Aorta (tissue), 5 donors: ENCODE data around the gene CFAP45. TPM values are rescaled to one million over a fixed set of nuclear protein-coding genes. Genes with fewer than 3 reads are reported as not detected.

Source experiments
- ATAC-seq: fragments of 200-7000 bp; cut with Tn5 transposase; one replicate; pipeline ENCODE4 v1.9.1; 2022; ENCODE audit warnings: moderate library complexity; ENCODE audit not compliant: low FRiP score
- DNase-seq, 2 donors: peaks; one replicate each; pipeline ENCODE4 v3.0.0-alpha.2; 2020
- H3K27ac ChIP-seq, 2 donors: one replicate each; pipeline ENCODE4 v1.5.1; 2013; ENCODE audit warnings: low read length in 2 of 2, mild to moderate bottlenecking in 2 of 2, moderate library complexity in 2 of 2, control low read depth in 1 of 2, inconsistent platforms in 1 of 2, low read depth in 1 of 2
- H3K27me3 ChIP-seq, 2 donors: one replicate each; pipeline ENCODE4 v1.6.1; 2013; ENCODE audit warnings: control low read depth in 1 of 2, low read length in 1 of 2, mild to moderate bottlenecking in 1 of 2, moderate library complexity in 1 of 2; ENCODE audit not compliant: insufficient read depth in 2 of 2, control insufficient read depth in 1 of 2
- H3K36me3 ChIP-seq, 2 donors: one replicate each; pipeline ENCODE4 v1.6.1; 2013; ENCODE audit warnings: control low read depth in 1 of 2, low read length in 1 of 2, mild to moderate bottlenecking in 1 of 2; ENCODE audit not compliant: insufficient read depth in 2 of 2, control insufficient read depth in 1 of 2
- H3K4me1 ChIP-seq, 2 donors: one replicate each; pipeline ENCODE4 v1.6.1; 2013; ENCODE audit warnings: low read length in 2 of 2, control low read depth in 1 of 2, mild to moderate bottlenecking in 1 of 2, moderate library complexity in 1 of 2; ENCODE audit not compliant: insufficient read depth in 2 of 2, control insufficient read depth in 1 of 2
- H3K4me3 ChIP-seq, 2 donors: one replicate each; pipeline ENCODE4 v1.5.1; 2013; ENCODE audit warnings: low read length in 2 of 2, control low read depth in 1 of 2, mild to moderate bottlenecking in 1 of 2
- H3K9me3 ChIP-seq: one replicate; pipeline ENCODE4 v1.6.1; 2013; ENCODE audit warnings: mild to moderate bottlenecking, low read length; ENCODE audit not compliant: control insufficient read depth
- WGBS, 2 donors: extraction: QIAGEN DNeasy Blood & Tissue Kit; methylation state at CpG; one replicate each; pipeline ENCODE4 v1.1.7; 2013; 5-methylcytosine and 5-hydroxymethylcytosine counted together
- intact Hi-C, 2 donors: fragments of 100-400 bp; cut with DNase I; formaldehyde crosslinking; loops; one replicate each; pipeline versions ENCODE4 v1.14.2 to v1.15.0; 2022
- polyA plus RNA-seq, 2 donors: library from polyadenylated mRNA; stranded (reverse); fragments of 200-250 nt; gene quantifications; one replicate each; pipeline ENCODE4 v1.2.3, GENCODE V29; 2013
- total RNA-seq, 2 donors: library from RNA; stranded (reverse); fragmentation: NEBNext Ultra II Directional; extraction: Animal tissue kit (Norgen Biotek cat#: 25700); gene quantifications; one replicate each; pipeline ENCODE4 v1.2.1, GENCODE V29; 2021
- donor health status: healthy with polysubstance abuse.
- donor health status: Bipolar disorder and iron deficiency.
- donor health status: DM: no; HTN: no; CAD: no.
- donor health status: DM: no; HTN: no; CAD: no.
- donor health status: DM: yes; HTN: yes; CAD: no.

Gene CFAP45
- total and polyA plus RNA-seq, 4 donors: 2.5 to 2.7 (median 2.7) TPM; not detected in 1

DNA sequence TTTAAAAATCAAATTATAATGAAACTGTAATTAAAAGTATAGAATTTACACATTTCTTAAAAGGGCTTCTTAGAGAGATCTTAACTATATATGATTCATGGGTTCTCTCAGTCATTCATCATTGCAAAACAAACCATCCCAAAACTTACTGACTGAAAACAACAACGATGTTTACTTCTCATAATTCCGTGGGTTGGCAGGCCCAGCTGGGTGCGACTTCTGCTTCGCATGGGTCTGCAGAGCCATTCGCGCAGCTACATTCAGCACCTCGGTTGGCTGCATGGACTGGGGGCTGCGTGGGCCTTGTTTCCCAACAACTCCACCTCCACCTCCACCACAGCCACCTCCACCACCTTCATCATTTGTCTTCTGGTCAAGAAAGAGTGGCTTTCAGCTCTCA is 69.2 kb downstream of the CFAP45 start:
- no peak overlapping the region for H3K4me3 ChIP-seq
- 88 to 95% methylated on average over 8 of the region's 8 CpGs for WGBS, 2 donors
- intact Hi-C loops: no loop called here
- peaks cover 0 to 1% of the 10 kb centered on the region in 2 donors for H3K36me3 ChIP-seq
- H3K27me3 ChIP-seq: no peaks in the 10 kb centered on the region
- no peaks in the 10 kb centered on the region for H3K4me1 ChIP-seq
- ATAC-seq: no peak
- no peaks in the 10 kb centered on the region for H3K9me3 ChIP-seq
- DNase-seq: no peak
- H3K27ac ChIP-seq: no peak overlapping the region

DNA sequence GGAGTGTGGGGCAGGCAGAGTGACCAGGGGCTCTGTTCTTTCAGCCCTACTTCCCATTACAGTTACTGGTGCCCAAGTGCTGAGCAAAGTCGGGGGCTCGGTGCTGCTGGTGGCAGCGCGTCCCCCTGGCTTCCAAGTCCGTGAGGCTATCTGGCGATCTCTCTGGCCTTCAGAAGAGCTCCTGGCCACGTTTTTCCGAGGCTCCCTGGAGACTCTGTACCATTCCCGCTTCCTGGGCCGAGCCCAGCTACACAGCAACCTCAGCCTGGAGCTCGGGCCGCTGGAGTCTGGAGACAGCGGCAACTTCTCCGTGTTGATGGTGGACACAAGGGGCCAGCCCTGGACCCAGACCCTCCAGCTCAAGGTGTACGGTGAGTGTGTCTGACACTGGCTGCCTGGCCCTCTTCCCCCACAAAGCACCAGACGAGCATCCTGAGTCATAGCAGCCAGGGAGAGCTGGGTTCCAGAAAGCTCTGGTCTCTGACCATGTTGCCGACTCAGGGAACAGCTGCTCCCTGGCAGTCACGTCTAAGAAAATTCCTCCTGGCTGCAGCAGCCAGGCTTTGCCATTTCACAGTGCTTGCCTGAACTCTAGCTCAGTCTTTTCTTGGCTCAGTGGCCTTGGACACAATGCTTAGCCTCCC is 70.0 kb downstream of the CFAP45 start:
- 48 to 65% methylated on average over 18 of the region's 18 CpGs for WGBS, 2 donors
- H3K4me1 ChIP-seq: no peaks in the 10 kb centered on the region
- H3K9me3 ChIP-seq: no peaks in the 10 kb centered on the region
- H3K36me3 ChIP-seq: peaks cover 0 to 1% of the 10 kb centered on the region in 2 donors
- intact Hi-C loops: no loop called here
- no peaks in the 10 kb centered on the region for H3K27me3 ChIP-seq
- DNase-seq (no peak), ATAC-seq (peak; percentile 23)
- H3K27ac ChIP-seq: no peak overlapping the region
- H3K4me3 ChIP-seq: no peak overlapping the region

- intact Hi-C loops: no loop called here
- Histone ChIP-seq H3K27me3 (no peaks in the 10 kb centered on the region), H3K27ac (no peak overlapping the region), H3K36me3 (peaks cover 0 to 1% of the 10 kb centered on the region in 2 donors), H3K4me1 (no peaks in the 10 kb centered on the region), H3K9me3 (no peaks in the 10 kb centered on the region), H3K4me3 (no peak overlapping the region)
- DNase-seq (peak in 1 of 2 donors; percentile 81), ATAC-seq (peak; percentile 36)
- WGBS, 2 donors: 53 to 60% methylated on average over 3 of the region's 3 CpGs
Observed at GRCh38 chr1:159829273-159829634, 70.7 kb downstream of the CFAP45 start.

GRCh38 chr1:159828581-159829272 is 71.2 kb downstream of the CFAP45 start:
- H3K9me3 ChIP-seq: no peaks in the 10 kb centered on the region
- ATAC-seq: no peak
- no peak for DNase-seq
- WGBS, 2 donors: 90 to 94% methylated on average over 11 of the region's 11 CpGs
- H3K4me1 ChIP-seq: no peaks in the 10 kb centered on the region
- intact Hi-C loops: no loop called here
- no peak overlapping the region for H3K27ac ChIP-seq
- H3K4me3 ChIP-seq: no peak overlapping the region
- H3K36me3 ChIP-seq: no peaks in the 10 kb centered on the region
- no peaks in the 10 kb centered on the region for H3K27me3 ChIP-seq

GRCh38 chr1:159828176-159828575 is 71.8 kb downstream of the CFAP45 start:
- WGBS, 2 donors: 95 to 100% methylated on average over 3 of the region's 3 CpGs
- H3K4me1 ChIP-seq: no peaks in the 10 kb centered on the region
- intact Hi-C loops: no loop called here
- DNase-seq (no peak), ATAC-seq (no peak)
- no peaks in the 10 kb centered on the region for H3K36me3 ChIP-seq
- no peak overlapping the region for H3K4me3 ChIP-seq
- no peaks in the 10 kb centered on the region for H3K27me3 ChIP-seq
- H3K27ac ChIP-seq: no peak overlapping the region
- no peaks in the 10 kb centered on the region for H3K9me3 ChIP-seq

GRCh38 chr1:159827549-159827948 is 72.4 kb downstream of the CFAP45 start:
- H3K27ac ChIP-seq: no peak overlapping the region
- no peaks in the 10 kb centered on the region for H3K9me3 ChIP-seq
- DNase-seq (no peak), ATAC-seq (no peak)
- H3K36me3 ChIP-seq: no peaks in the 10 kb centered on the region
- H3K4me3 ChIP-seq: no peak overlapping the region
- no peaks in the 10 kb centered on the region for H3K27me3 ChIP-seq
- 94 to 100% methylated on average over 3 of the region's 3 CpGs for WGBS, 2 donors
- intact Hi-C loops: no loop called here
- H3K4me1 ChIP-seq: no peaks in the 10 kb centered on the region

DNA sequence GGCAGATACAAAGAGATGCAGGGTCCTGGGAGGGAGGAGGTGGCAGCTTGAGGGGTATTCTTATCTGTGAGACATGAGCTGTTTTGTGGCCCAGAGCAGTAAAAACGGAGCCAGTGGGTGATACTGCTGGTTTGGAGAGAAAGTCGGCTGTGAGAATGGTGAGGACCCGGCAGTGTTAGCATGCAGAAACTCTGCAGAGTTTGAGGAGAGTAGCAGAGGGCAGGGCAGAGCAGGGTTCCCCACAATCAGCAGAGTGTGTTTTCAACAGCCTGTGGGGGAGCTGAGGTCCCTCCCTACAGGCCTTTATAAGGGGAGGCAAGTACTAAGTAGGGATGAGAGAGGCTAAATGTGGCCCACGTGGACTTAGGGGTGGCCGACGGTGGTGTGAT is 72.9 kb downstream of the CFAP45 start:
- DNase-seq (no peak), ATAC-seq (no peak)
- H3K4me1 ChIP-seq: no peaks in the 10 kb centered on the region
- WGBS, 2 donors: 86 to 87% methylated on average over 6 of the region's 6 CpGs
- no peaks in the 10 kb centered on the region for H3K27me3 ChIP-seq
- H3K27ac ChIP-seq: no peak overlapping the region
- no peak overlapping the region for H3K4me3 ChIP-seq
- no peaks in the 10 kb centered on the region for H3K36me3 ChIP-seq
- no peaks in the 10 kb centered on the region for H3K9me3 ChIP-seq
- intact Hi-C loops: no loop called here

DNA sequence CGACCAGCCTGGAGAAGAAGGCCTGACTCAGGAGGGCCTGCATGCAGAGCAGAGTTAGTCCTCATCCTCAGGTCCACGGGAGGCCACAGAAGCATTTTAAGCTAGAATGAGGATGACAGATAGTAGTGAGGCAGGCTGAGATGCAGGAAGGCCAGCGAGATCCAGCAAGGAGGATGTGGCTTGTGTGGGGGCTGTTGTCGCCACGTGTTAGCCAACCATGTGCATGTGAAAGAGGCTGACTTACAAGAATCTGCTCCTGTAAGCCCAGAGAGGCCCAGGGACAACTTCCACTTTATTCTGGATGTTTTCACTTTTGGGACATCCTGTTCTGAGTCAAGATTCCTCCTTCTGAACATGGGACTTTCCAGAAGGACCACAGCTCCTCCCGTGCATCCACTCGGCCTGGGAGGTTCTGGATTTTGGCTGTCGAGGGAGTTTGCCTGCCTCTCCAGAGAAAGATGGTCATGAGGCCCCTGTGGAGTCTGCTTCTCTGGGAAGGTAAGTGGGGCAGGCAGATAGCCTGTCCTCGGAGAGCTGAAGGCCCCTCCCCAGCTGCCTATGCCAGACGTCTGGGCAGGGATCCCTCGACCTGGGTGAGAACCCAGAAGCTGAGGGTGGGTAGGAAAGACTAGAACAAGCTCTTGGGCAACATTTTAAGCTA is 73.4 kb downstream of the CFAP45 start, which contains the start of gene SLAMF8:
Gene SLAMF8, plus strand, starts transcription at position 433 of the 661 bp plus-strand sequence. Its CDS starts 26 bp downstream, at position 459.
- no peak for ATAC-seq
- intact Hi-C loops: no loop called here
- 71% methylated on average over 11 of the region's 11 CpGs for WGBS, 2 donors
- Histone ChIP-seq H3K27me3 (no peaks in the 10 kb centered on the region), H3K4me3 (no peak within 1 kb of the TSS), H3K9me3 (no peaks in the 10 kb centered on the region), H3K27ac (no peak within 1 kb of the TSS), H3K4me1 (no peaks in the 10 kb centered on the region), H3K36me3 (no peaks in the 10 kb centered on the region)
- DNase-seq: peak in 1 of 2 donors; percentile 81
